ENCODE results near the gene GPR21.

DNA sequence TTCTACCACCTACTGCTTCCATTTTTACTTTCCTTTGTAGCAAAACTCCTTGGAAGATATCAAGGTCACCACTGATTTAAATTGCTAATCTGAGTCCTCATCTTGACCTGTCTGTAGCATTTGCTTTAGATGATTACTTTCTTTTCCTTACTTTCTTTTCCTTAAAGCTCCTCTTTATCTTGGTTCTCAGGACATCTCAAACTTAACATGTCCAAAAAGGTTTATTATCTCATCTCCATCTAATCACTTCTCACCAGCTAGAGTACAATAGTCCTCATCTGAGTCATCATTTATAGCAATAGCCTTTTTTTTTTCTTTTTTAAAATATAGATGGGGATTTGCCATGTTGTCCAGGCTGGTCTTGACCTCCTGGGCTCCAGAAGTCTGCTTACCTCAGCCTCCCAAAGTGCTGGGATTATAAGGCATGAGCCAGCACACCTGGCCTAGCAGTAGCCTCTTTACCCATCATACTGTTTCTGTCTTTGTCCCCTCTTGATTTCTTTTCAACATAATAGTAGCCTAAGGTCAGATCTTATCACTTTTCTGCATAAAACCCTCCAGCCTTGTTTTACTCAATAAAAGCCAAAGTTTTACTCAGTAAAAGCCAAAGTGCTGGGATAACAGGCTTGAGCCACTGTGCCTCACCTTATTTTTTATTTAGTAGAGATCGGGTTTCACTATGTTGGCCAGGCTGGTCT is 32.9 kb upstream of the GPR21 start:
- TF ChIP-seq, protein P1, sequence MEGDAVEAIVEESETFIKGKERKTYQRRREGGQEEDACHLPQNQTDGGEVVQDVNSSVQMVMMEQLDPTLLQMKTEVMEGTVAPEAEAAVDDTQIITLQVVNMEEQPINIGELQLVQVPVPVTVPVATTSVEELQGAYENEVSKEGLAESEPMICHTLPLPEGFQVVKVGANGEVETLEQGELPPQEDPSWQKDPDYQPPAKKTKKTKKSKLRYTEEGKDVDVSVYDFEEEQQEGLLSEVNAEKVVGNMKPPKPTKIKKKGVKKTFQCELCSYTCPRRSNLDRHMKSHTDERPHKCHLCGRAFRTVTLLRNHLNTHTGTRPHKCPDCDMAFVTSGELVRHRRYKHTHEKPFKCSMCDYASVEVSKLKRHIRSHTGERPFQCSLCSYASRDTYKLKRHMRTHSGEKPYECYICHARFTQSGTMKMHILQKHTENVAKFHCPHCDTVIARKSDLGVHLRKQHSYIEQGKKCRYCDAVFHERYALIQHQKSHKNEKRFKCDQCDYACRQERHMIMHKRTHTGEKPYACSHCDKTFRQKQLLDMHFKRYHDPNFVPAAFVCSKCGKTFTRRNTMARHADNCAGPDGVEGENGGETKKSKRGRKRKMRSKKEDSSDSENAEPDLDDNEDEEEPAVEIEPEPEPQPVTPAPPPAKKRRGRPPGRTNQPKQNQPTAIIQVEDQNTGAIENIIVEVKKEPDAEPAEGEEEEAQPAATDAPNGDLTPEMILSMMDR (IDR thresholded peaks at IDR 0.05 in 4 of 5, conservative IDR thresholded peaks at IDR 0.05 in 1 of 5): no peak
- no peak for TF ChIP-seq POLR2A (IDR thresholded peaks at IDR 0.05)
